Upper lobe of left lung (tissue), 6 donors: ENCODE results near the gene NCKIPSD. TPM values are rescaled to one million over a fixed set of nuclear protein-coding genes. Genes with fewer than 3 reads are reported as not detected.
A peak's percentile ranks its signal among the peaks of the same experiment; 100 is the strongest.

Source experiments
- ATAC-seq, 2 donors: fragments of 200-7000 bp; cut with Tn5 transposase; one replicate each; pipeline ENCODE4 v1.9.1; 2022; ENCODE audit warnings: mild to moderate bottlenecking in 2 of 2, moderate library complexity in 2 of 2; ENCODE audit not compliant: low FRiP score in 2 of 2
- DNase-seq, 2 donors: peaks; one replicate each; pipeline ENCODE4 v3.0.0-alpha.2; 2019 to 2020
- H3K27ac ChIP-seq, 4 donors: fragments of 200-600 bp; sonication (generic); one replicate each; pipeline ENCODE4 v1.5.1; 2016 to 2019
- H3K27me3 ChIP-seq, 4 donors: fragments of 200-600 bp; sonication (generic); one replicate each; pipeline ENCODE4 v1.5.1; 2017 to 2019
- H3K36me3 ChIP-seq, 4 donors: fragments of 200-600 bp; sonication (generic); one replicate each; pipeline ENCODE4 v1.5.1; 2016 to 2019
- H3K4me1 ChIP-seq, 4 donors: fragments of 200-600 bp; sonication (generic); one replicate each; pipeline ENCODE4 v1.5.1; 2018 to 2019
- H3K4me3 ChIP-seq, 4 donors: fragments of 200-600 bp; sonication (generic); one replicate each; pipeline ENCODE4 v1.5.1; 2017 to 2019; ENCODE audit warnings: mild to moderate bottlenecking in 2 of 4, moderate library complexity in 1 of 4
- H3K9me3 ChIP-seq, 4 donors: fragments of 200-600 bp; sonication (generic); one replicate each; pipeline ENCODE4 v1.5.1; 2018 to 2019
- EP300 ChIP-seq, 4 donors: sonication (generic); formaldehyde crosslinking; IDR thresholded peaks; one replicate each; pipeline ENCODE4 v1.5.1; 2017; ENCODE audit warnings: antibody characterized with exemption in 4 of 4, control low read depth in 2 of 4
- POLR2A ChIP-seq, 4 donors: fragments of 450-650 bp; IDR thresholded peaks; one replicate each; pipeline ENCODE4 v1.5.1; 2016 to 2017; ENCODE audit warnings: antibody characterized with exemption in 4 of 4, mild to moderate bottlenecking in 2 of 4
- POLR2AphosphoS5 ChIP-seq, 2 donors: sonication (generic); formaldehyde crosslinking; IDR thresholded peaks; one replicate each; pipeline ENCODE4 v1.5.1; 2017; ENCODE audit warnings: antibody characterized with exemption in 2 of 2
- WGBS, 2 donors: methylation state at CpG; one replicate each; pipeline ENCODE4 v1.1.5; 2017 to 2018; 5-methylcytosine and 5-hydroxymethylcytosine counted together
- total RNA-seq, 6 donors: library from RNA; depleted of rRNA in 4 of 6; stranded (reverse); fragments of >200 nt in 4 of 6; gene quantifications; one replicate each; pipeline versions ENCODE4 v1.1.0 to v1.2.1, GENCODE V29; 2016 to 2021
- TF ChIP-seq, protein P1 (sequence below), 6 experiments: fragments of 450-650 bp in 4 of 6; fragments of 200-600 bp in 2 of 6; sonication (generic) in 2 of 6; IDR thresholded peaks; one replicate each; pipeline ENCODE4 v1.5.1; 2016 to 2019; ENCODE audit warnings: antibody characterized with exemption in 6 of 6
- donor health status: DM: no; HTN: no; CAD: no; lungs with moderate emphysema.
- donor health status: DM: no; HTN: yes; CAD: no; lungs with severe emphysema.

Gene NCKIPSD
- total RNA-seq, 6 donors from 2014 or later, result 17.8 to 55.5 (median 21.8) TPM

DNA sequence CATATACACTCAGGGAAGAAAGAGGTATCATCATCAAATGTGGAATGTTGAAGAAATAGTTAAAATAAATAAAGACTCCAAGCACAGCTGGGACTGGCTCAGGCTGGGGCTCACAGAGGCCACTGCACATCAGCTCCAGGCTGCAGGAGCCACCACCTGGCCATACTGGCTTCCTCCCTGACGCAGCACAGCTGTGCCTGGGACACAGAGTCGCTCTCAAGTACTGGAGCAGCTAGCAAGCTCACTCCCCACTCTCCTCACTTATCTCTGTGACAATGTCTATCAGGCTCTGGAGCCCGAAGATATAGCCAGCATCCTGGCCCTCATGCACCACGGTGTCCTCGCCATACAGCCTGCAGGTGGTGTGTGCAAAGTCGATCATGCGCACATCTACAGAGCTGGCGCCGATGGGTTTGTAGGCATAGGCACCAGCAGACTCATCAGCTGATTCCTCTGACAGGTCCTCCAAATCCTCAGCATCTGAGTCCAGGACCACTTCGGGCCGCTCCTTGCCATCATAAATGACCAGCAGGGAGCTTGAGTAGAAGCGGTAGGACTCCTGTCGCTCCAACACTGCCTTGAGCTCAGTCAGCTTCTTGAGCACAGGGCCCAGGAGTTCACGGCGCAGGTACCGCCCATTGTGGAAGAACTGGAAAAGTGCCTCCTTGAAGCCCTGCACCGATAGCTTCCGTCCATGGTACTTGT, 2.5 kb upstream of the NCKIPSD start:
- ATAC-seq, result no peak

DNA sequence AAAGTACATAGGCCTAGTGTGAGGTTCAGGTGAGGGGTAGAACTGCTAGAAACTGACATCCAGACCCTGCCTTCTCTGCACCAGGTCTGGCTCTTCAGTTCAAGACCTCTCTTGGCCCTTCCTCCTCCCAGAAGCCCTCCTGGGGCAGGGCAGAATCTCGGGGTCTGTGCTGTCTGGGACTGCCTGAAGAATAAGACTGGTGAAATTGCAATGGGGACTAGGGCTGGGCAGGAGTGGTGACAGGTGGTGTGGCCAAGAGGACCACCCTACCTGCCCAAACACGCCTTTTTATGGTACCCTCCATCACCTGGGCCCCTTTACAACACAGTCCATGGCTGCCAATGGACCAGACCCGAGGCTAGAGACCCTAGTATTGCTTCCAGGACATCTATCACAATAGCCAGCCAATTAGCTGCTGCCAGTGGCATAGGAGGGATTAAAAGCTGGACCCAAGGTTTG, 1.5 kb upstream of the NCKIPSD start:
- ATAC-seq (no peak), DNase-seq (no peak)
- TF ChIP-seq EP300 (IDR thresholded peaks at IDR 0.05) (no peak), POLR2AphosphoS5 (IDR thresholded peaks at IDR 0.05) (no peak)
- TF ChIP-seq, protein P1, sequence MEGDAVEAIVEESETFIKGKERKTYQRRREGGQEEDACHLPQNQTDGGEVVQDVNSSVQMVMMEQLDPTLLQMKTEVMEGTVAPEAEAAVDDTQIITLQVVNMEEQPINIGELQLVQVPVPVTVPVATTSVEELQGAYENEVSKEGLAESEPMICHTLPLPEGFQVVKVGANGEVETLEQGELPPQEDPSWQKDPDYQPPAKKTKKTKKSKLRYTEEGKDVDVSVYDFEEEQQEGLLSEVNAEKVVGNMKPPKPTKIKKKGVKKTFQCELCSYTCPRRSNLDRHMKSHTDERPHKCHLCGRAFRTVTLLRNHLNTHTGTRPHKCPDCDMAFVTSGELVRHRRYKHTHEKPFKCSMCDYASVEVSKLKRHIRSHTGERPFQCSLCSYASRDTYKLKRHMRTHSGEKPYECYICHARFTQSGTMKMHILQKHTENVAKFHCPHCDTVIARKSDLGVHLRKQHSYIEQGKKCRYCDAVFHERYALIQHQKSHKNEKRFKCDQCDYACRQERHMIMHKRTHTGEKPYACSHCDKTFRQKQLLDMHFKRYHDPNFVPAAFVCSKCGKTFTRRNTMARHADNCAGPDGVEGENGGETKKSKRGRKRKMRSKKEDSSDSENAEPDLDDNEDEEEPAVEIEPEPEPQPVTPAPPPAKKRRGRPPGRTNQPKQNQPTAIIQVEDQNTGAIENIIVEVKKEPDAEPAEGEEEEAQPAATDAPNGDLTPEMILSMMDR (IDR thresholded peaks at IDR 0.05), result no peak
- Histone ChIP-seq H3K27me3 (no peaks in the 10 kb centered on the region), H3K36me3 (peaks cover 28 to 53% (median 48%) of the 10 kb centered on the region in 4 donors), H3K9me3 (no peaks in the 10 kb centered on the region), H3K4me1 (peaks cover 23 to 31% (median 26%) of the 10 kb centered on the region in 4 donors), H3K27ac (no peak overlapping the region), H3K4me3 (no peak overlapping the region)
- 57 to 88% methylated on average over 2 to 3 of the region's 3 CpGs for WGBS, 2 donors

More for the DNA sequence above, 2.5 kb upstream of the NCKIPSD start:
- no peak for DNase-seq
- H3K9me3 ChIP-seq, result no peaks in the 10 kb centered on the region
- no peak overlapping the region for H3K27ac ChIP-seq
- peaks cover 32 to 61% (median 55%) of the 10 kb centered on the region in 4 donors for H3K36me3 ChIP-seq
- H3K4me1 ChIP-seq, result peaks cover 20 to 31% (median 26%) of the 10 kb centered on the region in 4 donors
- no peaks in the 10 kb centered on the region for H3K27me3 ChIP-seq
- no peak for TF ChIP-seq EP300 (IDR thresholded peaks at IDR 0.05)
- TF ChIP-seq, protein P1 (IDR thresholded peaks at IDR 0.05), result no peak
- no peak for TF ChIP-seq POLR2AphosphoS5 (IDR thresholded peaks at IDR 0.05)
- no peak for TF ChIP-seq POLR2A (IDR thresholded peaks at IDR 0.05)
- WGBS, 2 donors, result 90% methylated on average over 17 to 18 of the region's 18 CpGs
- H3K4me3 ChIP-seq, result no peak overlapping the region

DNA sequence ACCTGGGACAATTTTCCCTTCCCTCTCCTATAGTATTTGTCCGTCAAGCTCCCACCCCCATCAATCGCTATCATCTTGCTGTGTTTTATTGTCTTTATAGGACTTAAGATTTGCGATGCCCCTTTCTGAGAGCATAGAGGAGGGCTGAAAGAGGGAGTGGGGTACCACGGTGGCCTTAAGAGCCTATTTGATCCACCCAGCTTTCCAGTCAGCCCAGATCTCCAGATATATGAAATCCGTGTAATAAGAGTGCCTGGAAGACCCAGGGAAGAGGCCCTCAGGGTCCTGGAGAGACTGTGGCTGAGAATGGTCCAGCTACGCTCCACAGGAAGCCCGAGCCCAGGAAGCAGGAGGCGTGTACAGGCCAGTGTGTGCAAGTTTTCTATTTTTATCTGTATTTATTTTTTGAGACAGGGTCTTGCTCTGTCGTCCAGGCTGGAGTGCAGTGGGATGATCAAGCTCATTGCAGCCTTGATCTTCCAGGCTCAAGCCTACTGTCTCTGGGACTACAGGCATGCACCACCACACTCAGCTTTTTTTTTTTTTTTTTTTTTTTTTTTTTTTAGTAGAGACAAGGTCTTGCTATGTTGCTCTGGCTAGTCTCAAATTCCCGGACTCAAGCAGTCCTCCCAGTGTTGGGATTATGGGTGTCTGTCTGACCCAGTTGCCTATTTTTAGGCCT, 964 bp upstream of the NCKIPSD start:
- Histone ChIP-seq H3K27me3 (no peaks in the 10 kb centered on the region), H3K4me3 (peak overlapping the region in 3 of 4 donors; percentile 71 to 96 (median 91)), H3K9me3 (no peaks in the 10 kb centered on the region), H3K36me3 (peaks cover 26 to 53% (median 48%) of the 10 kb centered on the region in 4 donors), H3K27ac (peak overlapping the region in 3 of 4 donors; percentile 88 to 92 (median 88)), H3K4me1 (peaks cover 23 to 31% (median 26%) of the 10 kb centered on the region in 4 donors)
- 52 to 61% methylated on average over 10 of the region's 10 CpGs for WGBS, 2 donors
- DNase-seq (no peak), ATAC-seq (no peak)
- TF ChIP-seq EP300 (IDR thresholded peaks at IDR 0.05) (no peak), POLR2AphosphoS5 (IDR thresholded peaks at IDR 0.05) (no peak), POLR2A (IDR thresholded peaks at IDR 0.05) (no peak)
- TF ChIP-seq, protein P1 (IDR thresholded peaks at IDR 0.05), result no peak

DNA sequence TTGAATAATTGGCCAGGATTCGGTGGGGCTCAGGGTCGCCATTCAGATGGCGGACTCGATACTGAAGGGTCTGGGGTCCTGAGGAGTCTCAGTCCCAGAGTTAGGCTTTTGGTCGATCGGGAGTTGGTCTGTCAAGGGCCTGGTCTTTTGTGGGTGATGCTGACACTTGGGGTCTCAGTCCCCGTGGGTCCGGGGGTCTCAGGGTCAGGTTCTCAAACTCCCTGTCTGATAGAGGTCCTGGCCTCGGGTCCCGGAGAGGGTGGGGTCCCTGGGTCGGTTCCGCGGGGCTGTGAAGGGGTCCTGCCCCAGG, 467 bp downstream of the NCKIPSD start:
- Histone ChIP-seq H3K27ac (peak overlapping the region; percentile 83 to 92 (median 88)), H3K4me3 (peak overlapping the region; percentile 71 to 96 (median 86)), H3K27me3 (no peaks in the 10 kb centered on the region), H3K4me1 (peaks cover 23 to 31% (median 26%) of the 10 kb centered on the region in 4 donors), H3K9me3 (no peaks in the 10 kb centered on the region), H3K36me3 (peaks cover 36 to 52% (median 49%) of the 10 kb centered on the region in 4 donors)
- ATAC-seq, result no peak
- WGBS, 2 donors, result 11 to 28% methylated on average over 6 to 11 of the region's 13 CpGs
- no peak for DNase-seq
- TF ChIP-seq, protein P1 (IDR thresholded peaks at IDR 0.05), result no peak
- no peak for TF ChIP-seq POLR2A (IDR thresholded peaks at IDR 0.05)
- TF ChIP-seq POLR2AphosphoS5 (IDR thresholded peaks at IDR 0.05), result no peak
- TF ChIP-seq EP300 (IDR thresholded peaks at IDR 0.05), result no peak
